ENCODE data around the gene CEPT1. TPM values are rescaled to one million over a fixed set of nuclear protein-coding genes. Genes with fewer than 3 reads are reported as not detected.

The CEPT1 gene
- total RNA-seq, 4 donors from 2014 or later: 12.6 to 82.3 (median 35.8) TPM

GRCh38 chr1:111175349-111175748 is 35.3 kb downstream of the CEPT1 start:
- H3K9me3 ChIP-seq: no peaks in the 10 kb centered on the region
- no peak for DNase-seq
- H3K4me3 ChIP-seq: no peak overlapping the region
- no peaks in the 10 kb centered on the region for H3K36me3 ChIP-seq
- H3K27ac ChIP-seq: no peak overlapping the region
- H3K27me3 ChIP-seq: no peaks in the 10 kb centered on the region
- H3K4me1 ChIP-seq: no peaks in the 10 kb centered on the region
- intact Hi-C loops (cut with DNase I; ENCODE audit: low total_unique reads): no loop called here
- TF ChIP-seq CTCF (IDR thresholded peaks at IDR 0.05) (no peak), POLR2A (IDR thresholded peaks at IDR 0.05) (no peak)

- intact Hi-C loops (cut with DNase I; ENCODE audit: low total_unique reads): no loop called here
- DNase-seq: no peak
- no peak for TF ChIP-seq CTCF (IDR thresholded peaks at IDR 0.05)
- no peak for TF ChIP-seq POLR2A (IDR thresholded peaks at IDR 0.05)
These were observed 36.7 kb downstream of the CEPT1 start for GRCh38 chr1:111176678-111177077.

GRCh38 chr1:111179968-111180533 is 40.0 kb downstream of the CEPT1 start:
- DNase-seq: no peak
- Histone ChIP-seq H3K36me3 (no peaks in the 10 kb centered on the region), H3K27ac (no peak overlapping the region), H3K4me3 (no peak overlapping the region), H3K9me3 (no peaks in the 10 kb centered on the region), H3K27me3 (no peaks in the 10 kb centered on the region), H3K4me1 (no peaks in the 10 kb centered on the region)
- TF ChIP-seq CTCF (IDR thresholded peaks at IDR 0.05) (no peak), POLR2A (IDR thresholded peaks at IDR 0.05) (no peak)
- intact Hi-C loops (cut with DNase I; ENCODE audit: low total_unique reads): no loop called here

More at GRCh38 chr1:111176678-111177077, 36.7 kb downstream of the CEPT1 start:
- Histone ChIP-seq H3K27ac (no peak overlapping the region), H3K36me3 (no peaks in the 10 kb centered on the region), H3K27me3 (no peaks in the 10 kb centered on the region), H3K4me1 (no peaks in the 10 kb centered on the region), H3K4me3 (no peak overlapping the region), H3K9me3 (no peaks in the 10 kb centered on the region)

GRCh38 chr1:111182052-111182451 is 42.0 kb downstream of the CEPT1 start:
- H3K27ac ChIP-seq: no peak overlapping the region
- H3K27me3 ChIP-seq: no peaks in the 10 kb centered on the region
- no peak for DNase-seq
- no peak overlapping the region for H3K4me3 ChIP-seq
- no peaks in the 10 kb centered on the region for H3K36me3 ChIP-seq
- no peak for TF ChIP-seq POLR2A (IDR thresholded peaks at IDR 0.05)
- no peak for TF ChIP-seq CTCF (IDR thresholded peaks at IDR 0.05)
- intact Hi-C loops (cut with DNase I; ENCODE audit: low total_unique reads): no loop called here
- no peaks in the 10 kb centered on the region for H3K9me3 ChIP-seq
- no peaks in the 10 kb centered on the region for H3K4me1 ChIP-seq

- intact Hi-C loops (cut with DNase I; ENCODE audit: low total_unique reads): no loop called here
- H3K36me3 ChIP-seq: no peaks in the 10 kb centered on the region
These were observed 43.5 kb downstream of the CEPT1 start for GRCh38 chr1:111183308-111184069.

More at GRCh38 chr1:111183308-111184069, 43.5 kb downstream of the CEPT1 start:
- no peaks in the 10 kb centered on the region for H3K9me3 ChIP-seq
- no peak overlapping the region for H3K27ac ChIP-seq
- no peaks in the 10 kb centered on the region for H3K4me1 ChIP-seq
- TF ChIP-seq POLR2A (IDR thresholded peaks at IDR 0.05) (no peak), CTCF (IDR thresholded peaks at IDR 0.05) (no peak)
- no peak for DNase-seq
- H3K4me3 ChIP-seq: no peak overlapping the region
- H3K27me3 ChIP-seq: no peaks in the 10 kb centered on the region
